T1000 (cell line): Measurements from ENCODE around the gene BATF.
A peak's percentile ranks its signal among the peaks of the same experiment; 100 is the strongest.

Experiments
- DNase-seq: peaks from one replicate; lab custom pipeline; 2025; ENCODE audit warnings: mixed read lengths; lab: John Stamatoyannopoulos, UW

BATF gene

GRCh38 chr14:75499084-75499875, 23.0 kb upstream of the BATF start:
- no peak for DNase-seq

GRCh38 chr14:75501080-75501479, 21.2 kb upstream of the BATF start:
- DNase-seq, result no peak

GRCh38 chr14:75504411-75504810, 17.9 kb upstream of the BATF start:
- no peak for DNase-seq

GRCh38 chr14:75506930-75507329, 15.3 kb upstream of the BATF start:
- DNase-seq, result no peak

- no peak for DNase-seq
These were observed 11.7 kb upstream of the BATF start for GRCh38 chr14:75510547-75510946.

- no peak for DNase-seq
These were observed 11.1 kb upstream of the BATF start for GRCh38 chr14:75511201-75511600.

- DNase-seq, result no peak
These were observed 8.2 kb upstream of the BATF start for GRCh38 chr14:75513911-75514672.

GRCh38 chr14:75514673-75515628, 7.3 kb upstream of the BATF start:
- no peak for DNase-seq

GRCh38 chr14:75515629-75515996, 6.7 kb upstream of the BATF start:
- no peak for DNase-seq

- DNase-seq, result no peak
These were observed 3.6 kb upstream of the BATF start for GRCh38 chr14:75518625-75519024.

- DNase-seq, result no peak
These were observed 2.9 kb upstream of the BATF start for GRCh38 chr14:75519394-75519793.

GRCh38 chr14:75519826-75520728, 2.2 kb upstream of the BATF start:
- DNase-seq, result peak; percentile 40

GRCh38 chr14:75520852-75521251, 1.4 kb upstream of the BATF start:
- no peak for DNase-seq

GRCh38 chr14:75521415-75522199, 662 bp upstream of the BATF start:
- DNase-seq, result no peak

- no peak for DNase-seq
These were observed 682 bp downstream of the BATF start for GRCh38 chr14:75522983-75523318.

- DNase-seq, result no peak
These were observed 1.5 kb downstream of the BATF start for GRCh38 chr14:75523771-75524171.

- DNase-seq, result no peak
These were observed 3.7 kb downstream of the BATF start for GRCh38 chr14:75525969-75526368.

GRCh38 chr14:75527449-75528163, 5.3 kb downstream of the BATF start:
- no peak for DNase-seq

GRCh38 chr14:75531256-75531655, 9.0 kb downstream of the BATF start:
- no peak for DNase-seq
